ENCODE results near the gene TXNDC16. TPM values are rescaled to one million over a fixed set of nuclear protein-coding genes. Genes with fewer than 3 reads are reported as not detected.

TXNDC16 gene
- total RNA-seq, 1 donor, result 9.8 TPM

- no peaks in the 10 kb centered on the region for H3K36me3 ChIP-seq (ENCODE audit: insufficient read depth, low read length)
- no peaks in the 10 kb centered on the region for H3K27me3 ChIP-seq (ENCODE audit: insufficient read depth, low read length)
- no peak for TF ChIP-seq CTCF (IDR thresholded peaks at IDR 0.05; ENCODE audit: extremely low read depth, low read depth, low read length)
- H3K4me1 ChIP-seq (ENCODE audit: insufficient read depth, low read length), result peaks cover 45% of the 10 kb centered on the region
- H2AFZ ChIP-seq (ENCODE audit: low read length), result no peak overlapping the region
- H3K27ac ChIP-seq (ENCODE audit: low read depth, low read length), result peak overlapping the region; percentile 91
- no peak overlapping the region for H3K4me3 ChIP-seq (ENCODE audit: insufficient read depth, low read length)
- no peaks in the 10 kb centered on the region for H3K79me2 ChIP-seq (ENCODE audit: insufficient read depth, low read length)
- no peak for DNase-seq (ENCODE audit: insufficient read length, low spot score, missing footprints)
- no peaks in the 10 kb centered on the region for H3K9me3 ChIP-seq (ENCODE audit: low read depth, low read length)
- H4K20me1 ChIP-seq (ENCODE audit: insufficient read depth, low read length), result no peaks in the 10 kb centered on the region
- peak overlapping the region; percentile 63 for H3K4me2 ChIP-seq (ENCODE audit: insufficient read depth, low read length)
Measured at GRCh38 chr14:52457411-52457810, 94.9 kb downstream of the TXNDC16 start.

- H3K27ac ChIP-seq (ENCODE audit: low read depth, low read length), result peak overlapping the region; percentile 81
- TF ChIP-seq CTCF (IDR thresholded peaks at IDR 0.05; ENCODE audit: extremely low read depth, low read depth, low read length), result no peak
- H3K79me2 ChIP-seq (ENCODE audit: insufficient read depth, low read length), result no peaks in the 10 kb centered on the region
- no peak overlapping the region for H3K4me3 ChIP-seq (ENCODE audit: insufficient read depth, low read length)
- H3K4me2 ChIP-seq (ENCODE audit: insufficient read depth, low read length), result peak overlapping the region; percentile 49
- no peaks in the 10 kb centered on the region for H3K36me3 ChIP-seq (ENCODE audit: insufficient read depth, low read length)
- H3K4me1 ChIP-seq (ENCODE audit: insufficient read depth, low read length), result peaks cover 45% of the 10 kb centered on the region
- no peaks in the 10 kb centered on the region for H3K9me3 ChIP-seq (ENCODE audit: low read depth, low read length)
- no peaks in the 10 kb centered on the region for H3K27me3 ChIP-seq (ENCODE audit: insufficient read depth, low read length)
- no peaks in the 10 kb centered on the region for H4K20me1 ChIP-seq (ENCODE audit: insufficient read depth, low read length)
- DNase-seq (ENCODE audit: insufficient read length, low spot score, missing footprints), result peak; percentile 27
- H2AFZ ChIP-seq (ENCODE audit: low read length), result peak overlapping the region; percentile 57
Measured at GRCh38 chr14:52455291-52456088, 96.8 kb downstream of the TXNDC16 start.

- no peaks in the 10 kb centered on the region for H3K27me3 ChIP-seq (ENCODE audit: insufficient read depth, low read length)
- H3K9me3 ChIP-seq (ENCODE audit: low read depth, low read length), result no peaks in the 10 kb centered on the region
- H3K36me3 ChIP-seq (ENCODE audit: insufficient read depth, low read length), result no peaks in the 10 kb centered on the region
- H4K20me1 ChIP-seq (ENCODE audit: insufficient read depth, low read length), result no peaks in the 10 kb centered on the region
- H3K4me2 ChIP-seq (ENCODE audit: insufficient read depth, low read length), result no peak overlapping the region
- H3K27ac ChIP-seq (ENCODE audit: low read depth, low read length), result no peak overlapping the region
- H3K4me1 ChIP-seq (ENCODE audit: insufficient read depth, low read length), result peaks cover 7% of the 10 kb centered on the region
- no peaks in the 10 kb centered on the region for H3K79me2 ChIP-seq (ENCODE audit: insufficient read depth, low read length)
- TF ChIP-seq CTCF (IDR thresholded peaks at IDR 0.05; ENCODE audit: extremely low read depth, low read depth, low read length), result no peak
- no peak for DNase-seq (ENCODE audit: insufficient read length, low spot score, missing footprints)
- no peak overlapping the region for H2AFZ ChIP-seq (ENCODE audit: low read length)
- no peak overlapping the region for H3K4me3 ChIP-seq (ENCODE audit: insufficient read depth, low read length)
Measured at GRCh38 chr14:52447236-52447635, 105.1 kb downstream of the TXNDC16 start.

- H3K27ac ChIP-seq (ENCODE audit: low read depth, low read length), result no peak overlapping the region
- H3K4me2 ChIP-seq (ENCODE audit: insufficient read depth, low read length), result no peak overlapping the region
- H4K20me1 ChIP-seq (ENCODE audit: insufficient read depth, low read length), result no peaks in the 10 kb centered on the region
- DNase-seq (ENCODE audit: insufficient read length, low spot score, missing footprints), result no peak
- no peaks in the 10 kb centered on the region for H3K79me2 ChIP-seq (ENCODE audit: insufficient read depth, low read length)
- no peak overlapping the region for H2AFZ ChIP-seq (ENCODE audit: low read length)
- H3K36me3 ChIP-seq (ENCODE audit: insufficient read depth, low read length), result no peaks in the 10 kb centered on the region
- TF ChIP-seq CTCF (IDR thresholded peaks at IDR 0.05; ENCODE audit: extremely low read depth, low read depth, low read length), result no peak
- no peaks in the 10 kb centered on the region for H3K9me3 ChIP-seq (ENCODE audit: low read depth, low read length)
- no peak overlapping the region for H3K4me3 ChIP-seq (ENCODE audit: insufficient read depth, low read length)
- H3K4me1 ChIP-seq (ENCODE audit: insufficient read depth, low read length), result peaks cover 7% of the 10 kb centered on the region
- no peaks in the 10 kb centered on the region for H3K27me3 ChIP-seq (ENCODE audit: insufficient read depth, low read length)
Measured at GRCh38 chr14:52446355-52446754, 106.0 kb downstream of the TXNDC16 start.

All from osteoblast (primary cell).